Fibroblast of skin of abdomen (primary cell): ENCODE measurements around the gene MMP1.
"Not testable (repeated sequence)": the region's sequence is repeated elsewhere in the genome, so short reads cannot be mapped to it uniquely, and the experiment has no call there.

Experiments
- DNase-seq: peaks from one replicate; pipeline ENCODE4 v3.0.0-alpha.2; 2013

The MMP1 gene

GRCh38 chr11:102760344-102761035 is 37.5 kb downstream of the MMP1 start:
- DNase-seq: peak; percentile 96

DNA sequence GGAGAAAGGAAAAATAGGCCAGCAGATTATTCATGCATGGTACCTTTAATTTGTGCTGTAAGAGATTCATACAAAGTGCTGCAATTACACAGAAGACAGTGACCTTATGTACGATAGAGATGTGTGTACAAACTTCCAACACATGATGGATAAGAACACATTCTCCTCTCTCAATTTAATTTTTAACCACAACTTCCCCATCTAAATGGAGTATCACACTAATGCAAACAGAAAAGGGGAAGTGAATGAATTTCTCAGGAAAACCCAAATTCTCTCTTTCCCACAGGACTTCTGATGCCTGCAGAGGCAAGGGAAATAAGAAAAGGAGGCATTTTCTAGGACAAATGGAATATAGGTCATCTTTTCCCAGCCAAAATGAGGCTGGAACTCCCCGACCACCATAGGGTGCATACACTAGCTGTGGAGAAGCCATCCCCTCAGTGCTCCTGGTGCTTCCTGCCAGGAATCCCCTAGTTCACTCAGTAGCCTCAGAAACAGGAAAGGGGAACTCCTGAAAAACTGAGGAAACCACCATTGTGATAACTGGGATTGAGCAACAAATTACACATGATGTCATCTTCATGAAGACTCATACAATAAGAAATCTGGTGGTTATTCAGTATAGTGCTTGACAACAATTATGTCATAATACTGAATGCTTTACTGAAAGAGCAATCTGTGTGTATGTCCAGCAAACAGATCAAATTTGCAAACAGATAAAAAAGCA is 40.0 kb downstream of the MMP1 start:
- peak; percentile 58 for DNase-seq

GRCh38 chr11:102753267-102753666 is 44.7 kb downstream of the MMP1 start:
- no peak for DNase-seq

GRCh38 chr11:102751673-102752072 is 46.3 kb downstream of the MMP1 start:
- DNase-seq: no peak

DNA sequence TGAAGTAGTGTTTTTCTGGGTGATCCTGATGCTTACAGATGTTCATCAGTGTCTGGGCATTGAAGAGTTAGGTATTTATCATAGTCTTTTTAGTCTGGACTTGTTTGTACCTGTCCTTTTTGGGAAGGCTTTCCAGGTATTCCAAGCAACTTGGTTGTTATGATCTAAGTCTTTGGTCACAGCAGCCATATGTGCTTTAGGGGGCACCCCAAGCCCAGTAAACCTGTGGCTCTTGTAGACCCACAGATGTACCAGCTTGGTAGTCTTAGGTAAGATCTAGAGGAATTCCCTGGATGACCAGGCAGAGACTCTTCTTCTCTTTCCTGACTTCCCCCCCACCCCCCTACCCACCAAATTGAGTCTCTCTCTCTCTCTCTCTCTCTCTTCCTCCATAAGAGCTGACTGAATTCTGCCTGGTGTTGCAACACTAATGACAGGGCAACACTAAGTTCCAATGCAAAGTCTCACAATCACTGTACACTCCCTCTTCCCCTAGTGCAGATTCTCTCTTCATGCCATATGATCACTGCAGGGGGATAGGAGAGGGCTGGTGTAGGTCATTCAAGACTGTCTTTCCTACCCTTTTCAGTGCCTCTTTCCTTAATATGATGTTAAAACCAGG is 48.7 kb downstream of the MMP1 start:
- no peak for DNase-seq

DNA sequence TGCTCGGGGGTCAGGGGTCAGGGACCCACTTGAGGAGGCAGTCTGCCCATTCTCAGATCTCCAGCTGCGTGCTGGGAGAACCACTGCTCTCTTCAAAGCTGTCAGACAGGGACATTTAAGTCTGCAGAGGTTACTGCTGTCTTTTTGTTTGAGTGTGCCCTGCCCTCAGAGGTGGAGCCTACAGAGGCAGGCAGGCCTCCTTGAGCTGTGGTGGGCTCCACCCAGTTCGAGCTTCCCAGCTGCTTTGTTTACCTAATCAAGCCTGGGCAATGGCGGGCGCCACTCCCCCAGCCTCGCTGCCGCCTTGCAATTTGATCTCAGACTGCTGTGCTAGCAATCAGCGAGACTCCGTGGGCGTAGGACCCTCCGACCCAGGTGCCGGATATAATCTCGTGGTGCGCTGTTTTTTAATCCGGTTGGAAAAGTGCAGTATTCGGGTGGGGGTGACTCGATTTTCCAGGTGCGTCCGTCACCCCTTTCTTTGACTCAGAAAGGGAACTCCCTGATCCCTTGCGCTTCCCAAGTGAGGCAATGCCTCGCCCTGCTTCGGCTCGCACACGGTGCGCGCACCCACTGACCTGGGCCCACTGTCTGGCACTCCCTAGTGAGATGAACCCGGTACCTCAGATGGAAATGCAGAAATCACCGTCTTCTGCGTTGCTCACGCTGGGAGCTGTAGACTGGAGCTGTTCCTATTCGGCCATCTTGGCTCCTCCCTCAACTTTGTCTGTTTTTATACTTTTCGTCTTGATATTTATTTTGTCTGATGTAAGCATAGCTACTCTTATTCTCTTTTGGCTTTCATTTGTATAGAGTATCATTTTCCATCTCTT is 51.0 kb downstream of the MMP1 start:
- not testable (repeated sequence) for DNase-seq
